ENCODE measurements around the gene SUMF2. TPM values are rescaled to one million over a fixed set of nuclear protein-coding genes. Genes with fewer than 3 reads are reported as not detected.

The SUMF2 gene
- total RNA-seq, 3 donors from 2014 or later (not counting 1 experiment from before 2014, with no cell fraction given) = 130 to 147 (median 136) TPM

- no peaks in the 10 kb centered on the region for H3K4me1 Mint-ChIP-seq
- no peak overlapping the region for H3K27ac Mint-ChIP-seq
- no peaks in the 10 kb centered on the region for H3K27me3 ChIP-seq (ENCODE audit: control insufficient read depth, insufficient read depth, low read length)
- H3K36me3 ChIP-seq (ENCODE audit: control insufficient read depth, insufficient read depth, low read length) = no peaks in the 10 kb centered on the region
- no peaks in the 10 kb centered on the region for H3K27me3 Mint-ChIP-seq (ENCODE audit: low read depth in 2 of 2)
- DNase-seq (no peak), ATAC-seq (no peak)
- TF ChIP-seq CTCF (IDR thresholded peaks at IDR 0.05) = no peak
- H3K4me1 ChIP-seq (ENCODE audit: control insufficient read depth, insufficient read depth, low read length) = no peaks in the 10 kb centered on the region
- H3K9me3 ChIP-seq (ENCODE audit: control insufficient read depth, insufficient read depth, low read length) = no peaks in the 10 kb centered on the region
- no peak overlapping the region for H3K4me3 Mint-ChIP-seq
- no peaks in the 10 kb centered on the region for H3K36me3 Mint-ChIP-seq
- intact Hi-C loops (cut with micrococcal nuclease) = no loop called here
- WGBS (ENCODE audit: insufficient coverage) = 68% methylated on average over 6 of the region's 6 CpGs
- H3K27ac ChIP-seq (ENCODE audit: low read length) = no peak overlapping the region
- no peak overlapping the region for H3K4me3 ChIP-seq (ENCODE audit: low read length)
- H3K9me3 Mint-ChIP-seq = no peaks in the 10 kb centered on the region
Measured at GRCh38 chr7:56124981-56125380, 60.9 kb downstream of the SUMF2 start.

GRCh38 chr7:56125831-56126230 is 61.7 kb downstream of the SUMF2 start:
- no peak overlapping the region for H3K27ac ChIP-seq (ENCODE audit: low read length)
- no peaks in the 10 kb centered on the region for H3K36me3 Mint-ChIP-seq
- H3K27me3 ChIP-seq (ENCODE audit: control insufficient read depth, insufficient read depth, low read length) = no peaks in the 10 kb centered on the region
- ATAC-seq (no peak), DNase-seq (no peak)
- H3K27me3 Mint-ChIP-seq (ENCODE audit: low read depth in 2 of 2) = no peaks in the 10 kb centered on the region
- no peaks in the 10 kb centered on the region for H3K36me3 ChIP-seq (ENCODE audit: control insufficient read depth, insufficient read depth, low read length)
- no peaks in the 10 kb centered on the region for H3K9me3 Mint-ChIP-seq
- no peak overlapping the region for H3K4me3 Mint-ChIP-seq
- H3K4me1 ChIP-seq (ENCODE audit: control insufficient read depth, insufficient read depth, low read length) = no peaks in the 10 kb centered on the region
- no peaks in the 10 kb centered on the region for H3K4me1 Mint-ChIP-seq
- intact Hi-C loops (cut with micrococcal nuclease) = no loop called here
- no peak for TF ChIP-seq CTCF (IDR thresholded peaks at IDR 0.05)
- 84% methylated on average over 7 of the region's 8 CpGs for WGBS (ENCODE audit: insufficient coverage)
- H3K4me3 ChIP-seq (ENCODE audit: low read length) = no peak overlapping the region
- no peaks in the 10 kb centered on the region for H3K9me3 ChIP-seq (ENCODE audit: control insufficient read depth, insufficient read depth, low read length)
- H3K27ac Mint-ChIP-seq = no peak overlapping the region

DNA sequence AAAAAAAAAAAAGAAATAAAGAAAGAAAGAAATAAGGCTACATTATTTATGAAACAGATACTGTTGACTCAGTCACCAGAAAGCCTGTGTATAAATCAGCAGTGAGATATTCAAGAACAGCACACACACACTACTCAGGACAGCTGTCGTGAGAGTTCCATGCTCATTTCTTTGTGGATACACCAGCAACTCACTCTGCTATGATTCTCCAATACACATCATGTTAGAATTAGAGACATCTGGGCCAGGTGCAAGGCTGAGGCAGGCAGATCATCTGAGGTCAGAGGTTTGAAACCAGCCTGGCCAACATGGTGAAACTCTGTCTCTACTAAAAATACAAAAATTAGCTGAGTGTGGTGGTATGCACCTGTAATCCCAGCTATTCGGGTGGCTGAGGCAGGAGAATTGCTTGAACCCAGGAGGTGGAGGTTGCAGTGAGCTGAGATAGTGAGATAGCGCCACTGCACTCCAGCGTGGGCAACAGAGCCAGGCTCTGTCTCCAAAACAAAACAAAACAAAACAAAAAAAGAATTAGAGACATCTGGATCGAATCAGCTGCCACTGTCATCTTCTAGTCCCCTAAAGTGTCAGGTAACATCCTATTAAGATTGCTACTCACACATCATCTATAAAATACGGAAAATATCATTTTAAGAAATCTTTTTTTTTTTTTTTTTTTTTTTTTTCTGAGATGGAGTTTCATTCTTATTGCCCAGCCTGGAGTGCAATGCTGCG is 63.3 kb downstream of the SUMF2 start:
- Histone ChIP-seq H3K4me1 (ENCODE audit: control insufficient read depth, insufficient read depth, low read length) (no peaks in the 10 kb centered on the region), H3K9me3 (ENCODE audit: control insufficient read depth, insufficient read depth, low read length) (no peaks in the 10 kb centered on the region), H3K27ac (ENCODE audit: low read length) (no peak overlapping the region), H3K36me3 (ENCODE audit: control insufficient read depth, insufficient read depth, low read length) (no peaks in the 10 kb centered on the region), H3K27me3 (ENCODE audit: control insufficient read depth, insufficient read depth, low read length) (no peaks in the 10 kb centered on the region), H3K4me3 (ENCODE audit: low read length) (no peak overlapping the region)
- Mint-ChIP-seq H3K27me3 (ENCODE audit: low read depth in 2 of 2) (no peaks in the 10 kb centered on the region), H3K4me3 (no peak overlapping the region), H3K27ac (no peak overlapping the region), H3K36me3 (no peaks in the 10 kb centered on the region), H3K4me1 (no peaks in the 10 kb centered on the region), H3K9me3 (no peaks in the 10 kb centered on the region)
- intact Hi-C loops (cut with micrococcal nuclease) = no loop called here
- DNase-seq = no peak
- no peak for ATAC-seq
- TF ChIP-seq CTCF (IDR thresholded peaks at IDR 0.05) = no peak
- 89% methylated on average over 7 of the region's 7 CpGs for WGBS (ENCODE audit: insufficient coverage)

Other genes with a start within 250 kb of the SUMF2 start
- not detected for gene SEPTIN14, start 201.5 kb upstream of the SUMF2 start, total RNA-seq
- 1 to 10 TPM; 1.3 to 3.5 (median 2.2) TPM for gene ZNF713, start 176.8 kb upstream of the SUMF2 start, total RNA-seq
- gene MRPS17, start 112.4 kb upstream of the SUMF2 start, total RNA-seq = 10 to 100 TPM in 2 of 3 donors, 1 to 10 TPM in 1; 6.8 to 12.0 (median 10.4) TPM
- gene NIPSNAP2, start 99.7 kb upstream of the SUMF2 start, total RNA-seq = 10 to 100 TPM; 35.9 to 44.8 (median 42.8) TPM
- gene PSPH, start 12.8 kb upstream of the SUMF2 start, total RNA-seq = 1 to 10 TPM; 2.8 to 4.1 (median 3.8) TPM
- 10 to 100 TPM; 48.1 to 65.3 (median 48.3) TPM for gene CCT6A, start 12.5 kb upstream of the SUMF2 start, total RNA-seq
- gene PHKG1, start 28.7 kb downstream of the SUMF2 start, total RNA-seq = 1 to 10 TPM; 4.9 to 5.6 (median 5.0) TPM
- gene CHCHD2, start 42.2 kb downstream of the SUMF2 start, total RNA-seq = 100 to 1,000 TPM; 176 to 224 (median 184) TPM
- not detected for gene NUPR2, start 52.1 kb downstream of the SUMF2 start, total RNA-seq